DMS153 treated with DMSO at 0.1 percent for 48 hours (cell line): ENCODE measurements around the gene TMEM190.
"Not testable (repeated sequence)": the region's sequence is repeated elsewhere in the genome, so short reads cannot be mapped to it uniquely, and the experiment has no call there.

Experiments used
- DNase-seq: peaks from one replicate; lab custom pipeline; 2025; ENCODE audit not compliant: unreplicated experiment; lab: John Stamatoyannopoulos, UW

The TMEM190 gene

GRCh38 chr19:55376241-55376933, at the start of gene TMEM190:
Gene TMEM190, plus strand, starts transcription at chr19:55376826. Its CDS starts 28 bp downstream, at chr19:55376854.
- no peak for DNase-seq

DNA sequence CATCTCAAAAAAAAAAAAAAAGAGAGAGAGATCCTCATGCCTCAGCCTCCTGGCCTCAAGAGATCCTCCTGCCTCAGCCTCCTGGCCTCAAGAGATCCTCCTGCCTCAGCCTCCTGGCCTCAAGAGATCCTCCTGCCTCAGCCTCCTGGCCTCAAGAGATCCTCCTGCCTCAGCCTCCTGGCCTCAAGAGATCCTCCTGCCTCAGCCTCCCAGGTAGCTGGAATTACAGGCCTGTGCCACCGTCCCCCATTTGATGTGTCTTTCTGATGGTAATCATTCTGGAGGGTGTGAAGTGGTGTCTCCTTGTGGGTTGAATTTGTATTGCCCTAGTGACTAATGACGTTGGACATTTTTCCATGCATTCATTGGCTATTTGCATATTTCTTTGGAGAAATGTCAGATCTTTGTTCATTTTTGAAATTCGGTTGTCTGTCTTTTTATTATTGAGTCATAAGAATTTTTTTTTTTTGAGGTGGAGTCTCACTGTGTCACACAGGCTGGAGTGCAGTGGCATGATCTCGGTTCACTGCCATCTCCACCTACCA, 47.8 kb upstream of the TMEM190 start:
- not testable (repeated sequence) for DNase-seq

- not testable (repeated sequence) for DNase-seq
Measured at GRCh38 chr19:55329791-55330190, 46.8 kb upstream of the TMEM190 start.

- DNase-seq = no peak
Measured at GRCh38 chr19:55333870-55334269, 42.8 kb upstream of the TMEM190 start.

GRCh38 chr19:55336101-55336500, 40.5 kb upstream of the TMEM190 start:
- no peak for DNase-seq

DNA sequence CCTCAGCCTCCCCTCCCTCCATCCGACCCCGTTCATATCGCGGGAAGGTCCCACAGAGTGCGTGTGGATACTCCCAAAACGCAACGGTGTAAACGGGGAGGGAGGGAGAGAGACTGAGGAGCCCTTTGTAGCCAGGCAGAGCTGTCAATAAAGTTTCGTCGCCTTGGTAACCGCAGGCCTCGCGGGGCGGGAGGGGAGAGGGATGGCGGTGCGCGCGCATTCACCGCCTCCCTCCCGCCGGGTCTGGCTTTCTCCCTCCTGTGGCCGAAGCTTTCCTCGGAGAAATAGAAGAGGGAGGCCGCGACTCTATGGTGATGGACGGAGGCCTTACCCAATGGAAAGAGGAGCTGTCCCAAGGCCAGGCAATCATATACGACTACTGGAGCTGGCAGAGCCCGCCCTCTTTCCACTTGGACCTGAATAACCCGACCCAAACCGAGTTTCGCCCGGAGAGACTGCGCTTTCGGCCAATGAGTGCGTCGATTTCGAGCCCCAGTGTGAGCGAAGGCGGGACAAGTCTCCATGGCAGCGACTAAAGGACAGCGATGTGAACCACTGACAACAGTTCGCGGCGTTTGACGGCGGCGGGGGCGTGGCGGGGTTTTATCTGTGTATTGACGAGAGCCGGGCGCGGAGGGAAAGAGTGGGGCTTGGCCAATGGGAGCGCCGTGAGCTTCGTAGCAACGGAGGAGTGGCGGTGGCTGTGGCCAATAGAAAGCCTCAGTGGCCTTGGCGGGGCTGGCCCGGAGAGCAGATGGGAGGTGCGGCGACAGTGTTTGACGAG, 37.3 kb upstream of the TMEM190 start, which contains the start of gene KMT5C:
KMT5C (plus strand) TSS at position 772 of the 784 bp plus-strand sequence. CDS start 2,061 bp downstream, outside the sequence.
- peak; percentile 100 for DNase-seq

- DNase-seq = no peak
Measured at GRCh38 chr19:55339889-55340783, 36.5 kb upstream of the TMEM190 start.

GRCh38 chr19:55340784-55341147, 35.9 kb upstream of the TMEM190 start:
- no peak for DNase-seq

DNA sequence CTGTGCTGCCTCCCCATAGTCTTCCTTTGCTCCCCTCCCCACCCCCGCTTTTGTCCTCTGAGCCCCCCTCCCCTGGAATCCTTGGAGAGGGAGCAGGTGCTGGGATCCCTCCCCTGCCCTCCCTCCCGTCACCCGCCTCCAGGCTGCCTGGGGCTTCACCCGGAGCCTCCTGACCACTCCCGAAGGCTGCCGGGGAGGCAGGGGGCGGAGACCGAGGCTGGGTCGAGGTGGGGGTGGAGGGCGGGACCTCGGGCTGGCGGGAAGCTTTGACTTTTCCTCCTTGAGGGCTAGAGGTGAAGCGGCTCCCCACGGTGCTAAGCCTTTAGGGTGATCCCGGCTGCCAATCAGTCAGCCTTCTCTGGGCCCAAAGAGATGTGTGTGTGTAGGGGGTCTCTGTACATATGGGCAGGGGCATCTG, 35.4 kb upstream of the TMEM190 start:
- no peak for DNase-seq

- DNase-seq = no peak
Measured at GRCh38 chr19:55341595-55342531, 34.8 kb upstream of the TMEM190 start.

DNA sequence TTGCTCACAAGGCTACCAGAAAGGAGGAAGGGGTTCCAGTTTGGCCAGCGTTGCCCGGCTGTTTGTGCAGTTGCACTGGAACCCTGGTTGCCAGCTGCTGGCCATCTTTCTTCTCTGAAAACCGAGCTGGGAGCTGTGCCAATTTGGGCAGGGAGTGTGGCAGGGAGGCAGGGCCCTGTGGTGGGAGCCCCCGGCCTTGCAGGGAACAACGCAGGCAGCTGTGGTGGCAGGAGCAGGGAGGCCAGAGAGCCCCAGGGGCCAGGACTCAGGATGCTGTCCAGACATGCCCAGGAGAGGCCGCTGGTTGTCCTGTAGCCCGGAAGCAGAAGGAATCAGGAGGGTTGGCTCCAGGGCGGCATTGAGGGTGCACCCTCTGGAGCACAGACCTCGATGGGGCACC, 32.2 kb upstream of the TMEM190 start:
- no peak for DNase-seq

DNA sequence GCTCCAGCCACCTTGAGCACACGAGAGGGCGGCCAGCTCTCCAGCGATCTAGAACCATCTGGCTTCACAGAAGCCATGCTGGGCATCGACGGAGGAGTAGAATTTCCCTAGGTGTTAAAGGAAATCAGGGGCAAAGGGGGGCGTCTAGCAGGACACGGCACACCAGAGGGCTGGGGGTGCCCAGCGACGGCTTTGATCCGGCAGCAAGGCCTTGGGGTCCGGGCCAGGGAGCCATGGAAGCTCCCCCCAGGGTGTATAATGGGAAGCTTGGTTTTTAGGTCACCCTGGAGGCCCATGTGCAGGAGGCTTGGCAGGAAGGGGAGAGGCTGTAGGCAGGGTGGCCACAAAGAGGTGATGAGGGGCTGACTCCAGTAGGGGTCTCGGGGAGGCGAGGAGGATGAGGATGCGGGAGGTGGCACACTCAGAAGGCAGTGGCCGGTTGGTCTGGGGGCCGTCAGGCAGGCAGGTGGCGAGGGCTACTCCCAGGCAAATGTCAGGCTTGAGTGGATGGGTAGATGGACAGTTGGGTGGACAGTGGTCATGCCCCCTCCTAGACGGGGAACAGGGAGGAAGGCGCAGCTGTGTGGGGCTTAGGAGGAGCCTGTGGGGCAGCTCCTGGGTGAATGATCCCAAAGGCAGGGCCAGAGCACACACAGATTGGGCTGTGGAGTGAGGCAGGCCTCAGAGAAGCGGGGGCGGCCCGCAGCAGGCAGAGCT, 31.4 kb upstream of the TMEM190 start:
- DNase-seq = no peak

DNA sequence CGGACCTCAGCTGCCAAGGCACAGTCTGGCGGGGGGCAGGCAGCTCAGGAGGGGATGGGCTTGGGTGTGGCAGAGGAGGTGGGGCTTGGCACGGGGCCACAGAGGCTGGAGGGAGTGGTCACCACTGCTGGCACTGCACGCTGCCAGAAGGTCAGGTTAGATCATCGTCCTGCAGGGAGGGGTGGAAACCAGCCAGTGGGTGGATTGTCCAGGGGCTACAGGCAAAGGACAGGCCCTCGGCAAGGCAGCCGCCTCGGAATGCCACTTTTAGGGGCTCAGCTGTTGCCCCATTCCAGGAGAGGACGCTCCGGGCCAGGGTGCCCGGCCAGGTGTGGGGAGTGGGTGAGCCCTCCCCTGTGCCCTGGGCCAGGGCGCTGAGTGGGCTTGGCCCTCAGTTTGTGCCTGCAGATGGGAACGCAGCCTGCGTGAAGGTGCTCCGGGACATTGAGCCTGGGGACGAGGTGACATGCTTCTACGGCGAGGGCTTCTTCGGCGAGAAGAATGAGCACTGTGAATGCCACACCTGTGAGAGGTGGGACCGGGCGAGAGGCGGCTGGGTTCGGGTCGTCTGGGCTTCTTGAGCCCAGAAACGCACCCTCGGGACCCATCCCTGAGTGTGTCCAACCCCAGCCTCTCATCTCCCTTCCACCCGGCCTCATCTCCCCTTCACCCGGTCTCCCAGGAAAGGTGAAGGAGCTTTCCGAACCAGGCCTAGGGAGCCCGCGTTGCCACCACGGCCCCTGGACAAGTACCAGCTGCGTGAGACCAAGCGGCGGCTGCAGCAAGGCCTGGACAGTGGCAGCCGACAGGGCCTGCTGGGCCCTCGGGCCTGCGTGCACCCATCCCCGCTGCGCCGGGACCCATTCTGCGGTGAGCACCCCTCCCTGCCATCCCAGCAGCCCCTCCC, 30.6 kb upstream of the TMEM190 start:
- DNase-seq = no peak

GRCh38 chr19:55346725-55347441, 29.7 kb upstream of the TMEM190 start:
- DNase-seq = no peak

DNA sequence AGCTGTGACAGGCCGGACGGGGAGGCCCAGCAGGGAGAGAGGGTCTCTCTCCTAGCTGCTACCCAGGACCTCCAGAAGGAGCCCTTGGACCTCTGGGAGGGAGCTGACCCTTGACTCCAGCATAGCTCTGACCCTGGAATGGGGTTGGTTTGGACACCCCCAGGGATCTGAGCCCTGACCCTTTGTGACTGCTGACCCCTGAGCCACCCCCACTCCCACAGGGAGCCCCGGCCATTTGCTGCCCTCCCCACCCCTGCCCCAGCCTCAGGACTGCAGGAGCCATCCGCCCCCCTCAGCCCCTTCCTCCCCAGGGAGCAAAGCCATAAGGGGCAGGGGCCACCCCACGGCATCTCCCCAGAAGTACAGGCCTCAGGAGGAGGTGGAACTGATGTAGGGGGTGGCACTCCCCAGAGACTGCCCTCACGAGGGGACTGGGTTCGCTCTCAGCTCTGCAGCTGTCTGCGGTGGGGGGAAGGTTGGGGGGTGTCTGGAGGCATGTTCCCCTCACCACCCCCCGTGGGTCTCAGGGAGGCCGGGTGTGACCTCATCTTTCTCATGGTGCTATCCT, 29.1 kb upstream of the TMEM190 start:
- no peak for DNase-seq

- DNase-seq = no peak
Measured at GRCh38 chr19:55348317-55349034, 28.1 kb upstream of the TMEM190 start.
